Measurements from ENCODE around the gene CCDC138.

CCDC138 gene

GRCh38 chr2:108925735-108926134 is 139.2 kb downstream of the CCDC138 start:
- no peak for DNase-seq (ENCODE audit: low read depth)
- no peak overlapping the region for H3K4me3 ChIP-seq (ENCODE audit: low read length)
- no peak for TF ChIP-seq CTCF (conservative IDR thresholded peaks at IDR 0.05; ENCODE audit: low read depth, low read length)

All from retinal pigment epithelial cell (primary cell).